HL-60 (cell line): ENCODE measurements around the gene GOLGA6L26.
"Not testable (repeated sequence)": the region's sequence is repeated elsewhere in the genome, so short reads cannot be mapped to it uniquely, and the experiment has no call there.

ENCODE experiments used
- GABPA ChIP-seq: IDR thresholded peaks from 2 replicates; pipeline ENCODE4 v1.6.1; 2012; ENCODE audit warnings: low read depth
- POLR2AphosphoS5 ChIP-seq: IDR thresholded peaks from 2 replicates; pipeline ENCODE4 v1.6.1; 2012; ENCODE audit warnings: low read depth
- REST ChIP-seq: IDR thresholded peaks from 2 replicates; pipeline ENCODE4 v1.6.1; 2012; ENCODE audit warnings: low read depth; ENCODE audit not compliant: insufficient replicate concordance
- SPI1 ChIP-seq: IDR thresholded peaks from 2 replicates; pipeline ENCODE4 v1.6.1; 2012; ENCODE audit warnings: low read depth, mild to moderate bottlenecking, borderline replicate concordance
- TF ChIP-seq, protein P1 (sequence below): IDR thresholded peaks from one replicate; pipeline ENCODE4 v1.5.1; 2011; ENCODE audit warnings: low read length, control low read depth, inconsistent platforms; ENCODE audit not compliant: insufficient read depth

DNA sequence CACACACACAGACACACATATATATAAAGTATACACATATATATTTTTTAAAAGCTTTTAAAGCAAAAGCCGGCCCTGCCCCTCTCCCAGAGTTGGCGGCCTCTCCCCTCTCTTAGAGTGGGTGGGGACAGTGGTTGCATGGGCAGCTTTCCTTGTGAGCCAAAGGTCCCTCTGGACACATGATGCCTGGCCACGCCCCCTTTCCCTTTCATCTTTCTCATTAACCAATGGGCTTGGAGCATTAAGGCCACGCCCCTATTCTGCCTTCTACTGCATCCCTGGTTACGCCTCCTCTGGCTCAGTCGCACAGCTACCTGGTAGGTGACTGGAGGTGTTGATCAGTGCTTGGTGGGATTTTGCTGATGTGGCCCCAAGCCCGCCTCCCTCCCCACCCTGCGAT, 20.5 kb upstream of the GOLGA6L26 start, which contains the start of gene GOLGA8S:
- TF ChIP-seq REST, POLR2AphosphoS5, GABPA, SPI1: not testable (repeated sequence)
- TF ChIP-seq, protein P1, sequence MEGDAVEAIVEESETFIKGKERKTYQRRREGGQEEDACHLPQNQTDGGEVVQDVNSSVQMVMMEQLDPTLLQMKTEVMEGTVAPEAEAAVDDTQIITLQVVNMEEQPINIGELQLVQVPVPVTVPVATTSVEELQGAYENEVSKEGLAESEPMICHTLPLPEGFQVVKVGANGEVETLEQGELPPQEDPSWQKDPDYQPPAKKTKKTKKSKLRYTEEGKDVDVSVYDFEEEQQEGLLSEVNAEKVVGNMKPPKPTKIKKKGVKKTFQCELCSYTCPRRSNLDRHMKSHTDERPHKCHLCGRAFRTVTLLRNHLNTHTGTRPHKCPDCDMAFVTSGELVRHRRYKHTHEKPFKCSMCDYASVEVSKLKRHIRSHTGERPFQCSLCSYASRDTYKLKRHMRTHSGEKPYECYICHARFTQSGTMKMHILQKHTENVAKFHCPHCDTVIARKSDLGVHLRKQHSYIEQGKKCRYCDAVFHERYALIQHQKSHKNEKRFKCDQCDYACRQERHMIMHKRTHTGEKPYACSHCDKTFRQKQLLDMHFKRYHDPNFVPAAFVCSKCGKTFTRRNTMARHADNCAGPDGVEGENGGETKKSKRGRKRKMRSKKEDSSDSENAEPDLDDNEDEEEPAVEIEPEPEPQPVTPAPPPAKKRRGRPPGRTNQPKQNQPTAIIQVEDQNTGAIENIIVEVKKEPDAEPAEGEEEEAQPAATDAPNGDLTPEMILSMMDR: not testable (repeated sequence)
